HG02973 (cell line): Measurements from ENCODE around the gene FERMT2.
A peak's percentile ranks its signal among the peaks of the same experiment; 100 is the strongest.
"Not testable (repeated sequence)": the region's sequence is repeated elsewhere in the genome, so short reads cannot be mapped to it uniquely, and the experiment has no call there.

ENCODE experiments used
- ATAC-seq: cut with Tn5 transposase; IDR thresholded peaks from one replicate; pipeline ENCODE4 v1.9.1; 2021; ENCODE audit warnings: moderate library complexity; ENCODE audit not compliant: unreplicated experiment

The FERMT2 gene

DNA sequence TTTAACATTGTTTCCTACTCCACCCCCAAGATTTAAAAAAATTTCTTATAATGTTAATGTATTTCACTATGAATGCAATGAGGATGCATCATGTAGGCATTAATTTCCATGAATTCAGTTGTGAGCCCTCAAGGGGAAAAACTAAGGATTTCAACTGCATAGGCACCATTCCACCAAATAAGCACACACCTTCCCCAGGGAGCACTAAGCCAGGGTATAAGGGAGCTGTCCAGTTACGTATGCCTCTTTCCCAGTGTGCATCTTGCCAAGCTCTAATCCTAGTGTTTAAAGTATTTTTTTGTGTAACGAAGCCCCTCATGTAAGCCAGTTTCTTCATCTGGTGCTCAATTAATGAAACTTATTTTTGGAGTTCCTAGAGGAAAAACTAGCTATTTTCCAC is 6.6 kb downstream of the FERMT2 start:
- no peak for ATAC-seq

DNA sequence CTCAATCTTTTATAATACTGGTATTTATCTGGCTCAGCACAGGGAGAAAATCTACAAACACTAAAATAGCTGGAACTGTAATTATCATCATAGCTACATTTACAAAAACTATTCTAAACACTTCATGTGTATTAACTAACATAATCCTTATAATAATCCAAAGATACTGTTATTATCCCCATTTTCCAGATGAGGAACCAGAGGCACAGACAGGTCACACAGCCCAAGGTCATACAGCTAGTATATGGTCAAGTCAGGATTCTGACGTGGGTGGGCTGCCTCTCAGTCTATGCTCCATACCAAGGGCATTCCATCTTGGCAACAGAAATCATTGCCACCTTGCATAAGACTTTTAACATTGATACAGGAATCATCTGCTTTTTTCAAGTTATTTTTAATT is 11.4 kb downstream of the FERMT2 start:
- ATAC-seq, result no peak

DNA sequence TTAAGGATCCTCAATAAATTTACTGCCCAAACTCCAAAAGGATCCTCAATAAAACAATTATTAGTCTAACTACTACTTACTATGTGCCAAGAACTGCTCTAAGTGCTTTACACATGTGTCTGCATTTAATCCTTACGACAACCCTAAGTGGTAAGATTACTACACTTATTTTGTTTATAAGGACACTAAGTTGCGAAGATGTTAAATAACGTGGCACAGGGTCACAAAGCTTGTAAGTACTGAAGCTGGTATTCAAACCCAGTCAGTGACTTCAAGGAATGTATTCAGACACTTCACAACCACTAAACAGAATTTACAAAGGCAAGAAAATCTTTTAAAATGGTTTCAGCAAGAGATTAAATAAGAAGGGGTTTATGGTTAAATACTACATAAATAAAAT is 13.0 kb downstream of the FERMT2 start:
- ATAC-seq, result no peak

DNA sequence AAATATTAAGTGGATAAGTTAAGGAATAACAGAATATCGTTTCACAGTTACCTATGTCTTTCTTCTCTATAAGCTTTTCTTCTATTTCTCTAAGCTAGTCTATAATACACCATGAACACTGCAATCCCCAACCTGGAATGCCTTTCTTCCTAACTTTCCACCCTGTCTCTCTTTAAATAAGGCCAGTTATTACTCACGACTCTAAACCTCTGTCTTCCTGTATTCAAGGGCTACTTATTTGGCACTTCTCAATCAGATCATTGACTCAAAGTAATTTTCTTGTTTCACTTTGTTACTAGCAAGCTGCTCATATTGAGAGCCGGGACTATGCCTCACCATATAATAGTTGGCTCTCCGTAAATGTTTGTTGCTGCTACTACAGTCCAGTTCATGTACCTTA is 13.5 kb downstream of the FERMT2 start:
- no peak for ATAC-seq

DNA sequence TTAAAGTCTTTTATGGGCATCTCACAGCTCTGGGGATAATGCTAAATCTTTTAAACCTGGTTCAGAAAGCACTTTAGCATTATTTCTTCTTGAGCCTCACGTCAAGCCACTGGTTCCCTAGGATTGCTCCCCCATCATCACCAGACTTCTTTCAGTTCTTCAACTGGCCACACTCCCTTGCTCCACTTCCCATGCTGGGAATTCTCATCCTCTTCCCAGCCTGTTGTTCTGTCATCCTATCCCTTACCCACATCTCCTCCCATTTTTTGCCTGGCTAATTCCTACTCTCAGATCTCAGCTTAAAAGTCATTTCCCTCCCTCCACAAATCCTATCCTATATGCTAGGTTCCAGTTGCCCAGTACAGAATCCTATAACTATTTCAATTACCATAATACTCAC is 14.4 kb downstream of the FERMT2 start:
- no peak for ATAC-seq

DNA sequence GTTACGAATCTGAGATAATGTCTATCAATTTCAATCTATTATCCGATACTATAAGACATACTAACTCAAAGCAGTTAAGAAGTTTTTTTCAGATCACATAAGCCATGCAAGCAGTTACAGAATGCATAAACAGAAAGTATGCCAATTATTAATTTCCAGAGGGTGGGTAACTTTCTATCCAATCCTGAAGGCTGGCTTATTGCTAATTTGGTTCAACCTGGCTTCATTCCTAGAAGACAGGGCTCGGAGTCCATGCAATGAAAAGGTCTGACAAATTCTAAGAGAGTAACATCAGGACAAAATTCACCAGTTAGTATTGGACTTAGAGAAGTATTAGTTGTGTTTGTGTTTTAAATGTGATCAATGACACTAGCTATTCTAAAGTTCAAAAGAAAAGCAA is 15.0 kb downstream of the FERMT2 start:
- ATAC-seq, result no peak

DNA sequence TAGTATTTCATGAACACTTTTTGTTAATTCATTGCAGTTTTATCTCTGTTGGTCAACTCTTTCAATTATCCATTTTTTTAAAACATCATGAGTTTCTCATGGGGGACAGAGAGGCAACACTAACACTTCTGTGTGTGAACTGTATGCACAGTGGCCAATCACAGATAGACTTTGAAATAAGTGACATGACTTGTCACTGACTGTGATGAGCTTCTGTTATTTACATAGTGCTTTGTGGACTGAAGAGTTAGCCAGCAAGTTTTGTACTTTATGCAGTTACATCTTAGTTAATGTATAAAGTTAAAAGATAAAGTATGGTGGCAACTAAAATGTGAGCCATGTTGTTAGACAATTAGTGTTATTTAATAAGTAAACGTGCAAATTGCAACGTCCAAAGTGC is 16.1 kb downstream of the FERMT2 start:
- no peak for ATAC-seq

DNA sequence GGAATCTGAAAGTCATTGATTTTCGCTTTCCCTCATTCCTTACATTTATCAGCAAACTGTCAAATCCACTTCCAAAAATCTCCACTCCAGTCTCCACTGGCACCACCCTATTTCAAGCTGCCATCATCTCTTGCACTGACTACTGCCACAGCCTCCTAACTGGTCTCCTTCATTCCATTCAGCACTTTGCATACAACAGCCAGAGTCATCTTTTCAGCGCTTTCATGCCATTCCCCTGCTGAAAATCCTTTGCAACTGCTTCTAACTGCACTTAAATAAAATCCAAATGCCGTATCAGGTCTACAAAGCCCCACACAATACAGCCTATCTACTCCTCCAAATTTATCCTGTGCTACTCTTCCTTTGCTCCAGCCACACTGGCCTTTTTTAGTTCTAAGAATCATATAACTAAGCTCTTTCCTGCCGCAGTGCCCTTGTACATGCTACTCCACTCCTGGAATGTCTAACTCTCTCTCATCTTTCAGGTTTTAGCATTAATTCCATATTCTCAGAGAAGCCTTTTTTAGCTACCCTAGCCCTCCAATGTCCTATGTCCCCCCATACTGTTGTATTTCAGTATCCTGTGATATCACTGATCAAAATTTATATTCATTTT is 21.6 kb downstream of the FERMT2 start:
- ATAC-seq, result no peak

DNA sequence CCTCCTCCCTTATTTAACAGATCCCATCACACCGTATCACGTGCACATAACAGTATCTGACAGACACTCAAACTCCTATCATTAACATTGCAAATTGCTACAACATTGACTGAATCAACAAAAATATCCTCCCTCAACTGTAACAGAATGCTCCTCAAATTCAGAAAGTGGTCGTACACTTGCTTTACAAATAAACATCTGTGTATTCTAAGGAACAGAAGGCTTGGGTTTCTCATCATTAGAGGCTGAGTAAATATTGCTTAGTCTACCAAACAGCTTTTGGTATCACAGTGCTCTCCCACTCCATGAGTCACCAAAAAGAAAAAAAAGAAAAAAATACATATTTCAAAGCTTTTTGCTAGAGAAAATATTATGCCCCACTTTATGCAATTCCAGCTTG is 23.9 kb downstream of the FERMT2 start:
- ATAC-seq, result no peak

DNA sequence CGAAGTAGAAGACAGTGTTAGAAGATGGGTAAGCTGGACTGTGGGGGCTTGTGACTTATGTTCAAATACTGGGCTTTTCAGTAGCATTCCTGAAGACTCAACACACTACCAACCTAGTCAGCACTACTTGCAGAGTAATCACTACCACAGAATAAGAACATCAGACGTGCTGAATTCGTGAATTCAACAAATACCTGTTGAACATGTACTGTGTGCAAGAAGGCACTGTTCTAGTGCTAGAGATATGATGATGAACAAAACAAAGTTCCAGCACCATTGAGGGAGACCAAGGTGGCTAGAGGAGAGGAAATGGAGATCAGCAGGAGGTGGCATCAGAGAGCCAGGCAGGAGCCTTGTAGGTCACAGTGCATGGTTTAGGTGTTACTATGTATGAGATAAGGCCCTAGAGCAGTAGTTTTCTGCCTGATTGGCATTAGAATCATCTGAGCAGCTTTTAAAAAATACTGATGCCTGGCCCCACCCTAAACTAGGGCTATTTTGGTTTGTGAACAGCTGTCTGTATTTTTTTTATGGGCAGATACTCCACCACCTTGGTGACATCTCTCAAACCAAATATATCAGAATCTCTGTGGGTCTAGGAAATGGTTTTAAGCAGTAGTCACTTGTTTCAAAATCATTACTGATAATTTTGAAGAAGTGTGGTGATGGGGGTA is 26.8 kb downstream of the FERMT2 start:
- no peak for ATAC-seq

DNA sequence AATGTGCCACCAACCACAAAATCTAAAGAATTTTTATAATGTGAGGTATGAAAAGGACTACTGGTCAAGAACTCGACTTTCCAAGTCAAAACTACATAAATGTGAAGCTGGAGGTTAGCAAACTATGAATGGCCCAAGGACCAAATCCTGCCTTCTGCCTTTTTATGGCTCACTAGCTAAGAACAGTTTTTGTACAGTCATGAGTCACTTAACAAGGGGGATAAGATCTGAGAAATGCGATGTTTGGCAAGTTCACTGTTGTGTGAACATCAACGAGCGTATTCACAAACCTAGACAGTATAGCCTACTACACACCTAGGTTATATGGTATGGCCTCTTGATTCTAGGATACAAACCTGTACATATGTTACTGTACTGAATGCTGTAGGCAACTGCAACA is 28.2 kb downstream of the FERMT2 start:
- no peak for ATAC-seq

DNA sequence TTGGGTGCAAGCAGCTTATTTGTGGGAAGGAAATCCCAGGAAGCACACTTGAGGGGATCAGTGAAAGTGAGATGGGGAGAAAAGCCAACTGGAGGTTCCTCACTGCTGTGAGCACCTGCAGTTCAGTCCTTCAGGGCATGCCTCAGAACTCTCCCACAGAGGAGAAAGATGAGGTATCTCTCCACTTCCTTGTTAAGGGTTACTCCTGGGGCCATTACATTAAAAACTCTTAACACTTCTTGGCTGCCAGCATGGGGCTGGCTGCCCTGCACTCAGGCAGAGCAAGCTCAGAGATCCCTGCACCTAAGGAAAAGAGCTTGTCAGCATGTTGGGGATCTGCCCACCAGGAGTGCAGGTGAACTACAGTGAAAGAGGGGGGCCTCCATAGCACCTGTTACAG is 28.8 kb downstream of the FERMT2 start:
- ATAC-seq, result no peak

DNA sequence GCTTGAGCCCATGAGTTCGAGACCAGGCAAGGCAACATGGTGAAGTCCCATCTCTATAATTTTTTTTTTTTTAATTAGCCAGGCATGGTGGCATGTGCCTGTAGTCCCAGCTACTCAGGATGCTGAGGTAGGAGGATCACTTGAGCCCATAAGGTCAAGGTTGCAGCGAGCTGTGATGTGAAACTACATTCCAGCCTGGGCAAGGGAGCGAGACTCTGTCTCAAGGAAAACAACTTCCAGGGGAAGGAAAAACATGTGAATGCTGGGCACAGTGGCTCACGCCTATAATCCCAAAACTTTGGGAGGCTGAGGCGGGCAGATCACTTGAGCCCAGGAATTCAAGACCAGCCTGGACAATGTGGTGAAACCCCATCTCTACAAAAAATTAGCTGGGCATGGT is 30.4 kb downstream of the FERMT2 start:
- not testable (repeated sequence) for ATAC-seq

DNA sequence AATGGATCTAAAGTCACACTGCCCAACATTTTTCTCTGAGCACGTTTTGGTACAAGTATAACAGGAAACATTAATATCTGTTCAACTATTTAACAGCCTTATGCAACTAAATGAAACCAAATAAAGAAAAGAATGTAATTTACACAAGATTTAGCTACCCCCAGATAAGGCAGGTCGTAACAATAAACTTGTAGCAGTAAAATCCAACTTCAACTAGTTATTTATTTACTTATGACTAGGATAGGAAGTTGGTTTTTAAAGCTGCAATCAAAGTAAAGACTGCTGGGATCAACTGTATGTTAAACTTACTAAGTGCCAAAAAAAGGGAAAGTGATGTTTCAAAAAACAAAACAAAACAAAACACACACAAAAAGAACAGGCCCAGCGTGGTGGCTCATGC is 30.9 kb downstream of the FERMT2 start:
- no peak for ATAC-seq

DNA sequence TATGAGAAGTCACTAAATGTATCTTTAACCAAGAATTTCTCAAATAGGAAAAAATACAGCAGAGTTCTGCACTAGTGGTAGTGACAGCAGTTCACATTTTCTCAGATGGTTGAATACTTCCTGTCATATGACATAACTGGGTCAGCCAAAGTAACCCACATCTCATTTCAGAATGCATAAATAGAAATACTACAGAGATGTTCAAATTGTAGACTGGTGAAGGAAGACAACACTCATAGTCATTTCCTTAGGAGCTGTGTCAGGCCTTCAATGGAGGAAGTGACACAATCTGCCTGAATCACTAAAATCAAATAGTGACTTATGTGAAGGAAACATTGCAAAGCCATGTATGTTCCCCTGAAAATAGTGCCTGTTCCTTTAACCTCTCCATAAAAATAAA is 32.4 kb downstream of the FERMT2 start:
- ATAC-seq, result peak; percentile 88

DNA sequence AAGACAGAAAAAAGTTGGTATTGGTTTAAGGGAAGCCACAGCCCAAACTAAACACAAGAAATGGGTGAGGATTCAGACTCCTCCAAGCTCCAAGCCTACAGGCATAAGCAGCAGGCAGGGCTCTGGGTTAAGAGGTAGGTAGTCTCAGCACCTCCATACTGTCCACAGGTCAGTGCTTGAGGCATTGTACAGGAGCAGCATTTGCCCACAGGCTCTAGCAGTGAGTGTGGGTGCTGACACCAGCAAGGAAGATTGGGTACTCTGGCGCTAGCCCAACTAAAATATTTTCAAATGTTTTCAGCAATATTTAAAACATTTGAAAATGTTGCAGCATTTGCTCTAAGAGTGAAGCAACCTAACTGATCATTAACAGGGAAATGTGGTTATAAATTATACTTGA is 33.1 kb downstream of the FERMT2 start:
- ATAC-seq, result no peak

DNA sequence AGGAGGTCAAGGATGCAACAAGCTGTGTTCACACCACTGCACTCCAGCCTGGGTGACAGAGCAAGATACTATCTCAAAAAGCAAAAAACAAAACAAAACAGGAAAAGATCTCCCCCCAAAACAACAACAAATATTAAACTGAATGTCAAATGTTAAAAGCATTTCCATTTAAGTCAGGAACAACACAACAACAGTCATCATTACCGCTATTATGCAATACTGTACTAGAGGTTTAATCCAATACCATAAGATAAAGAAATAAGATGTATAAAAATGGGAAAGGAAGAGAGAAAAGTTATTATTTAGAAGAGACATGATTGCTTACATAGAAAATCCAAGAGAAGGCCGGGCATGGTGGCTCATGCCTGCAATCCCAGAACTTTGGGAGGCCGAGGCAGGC is 36.6 kb downstream of the FERMT2 start:
- no peak for ATAC-seq

DNA sequence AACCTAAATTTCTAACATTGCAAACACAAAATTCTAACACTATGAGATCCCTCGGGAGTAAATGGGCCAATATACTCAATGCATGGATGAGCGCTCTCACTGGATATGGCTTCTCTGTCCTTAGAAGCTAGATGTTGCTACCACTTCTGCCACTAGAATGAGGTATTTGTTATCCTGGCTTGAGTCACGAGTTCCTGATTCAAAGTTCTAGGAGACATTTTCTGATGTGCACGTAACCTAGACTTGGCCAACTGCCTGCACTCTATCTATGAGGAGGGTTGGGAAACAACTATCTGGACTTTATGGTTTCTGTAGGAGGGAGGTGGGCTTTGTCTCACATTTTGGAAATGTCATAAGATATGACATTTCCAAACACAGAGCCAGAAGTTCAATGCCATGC is 37.6 kb downstream of the FERMT2 start:
- ATAC-seq, result no peak

DNA sequence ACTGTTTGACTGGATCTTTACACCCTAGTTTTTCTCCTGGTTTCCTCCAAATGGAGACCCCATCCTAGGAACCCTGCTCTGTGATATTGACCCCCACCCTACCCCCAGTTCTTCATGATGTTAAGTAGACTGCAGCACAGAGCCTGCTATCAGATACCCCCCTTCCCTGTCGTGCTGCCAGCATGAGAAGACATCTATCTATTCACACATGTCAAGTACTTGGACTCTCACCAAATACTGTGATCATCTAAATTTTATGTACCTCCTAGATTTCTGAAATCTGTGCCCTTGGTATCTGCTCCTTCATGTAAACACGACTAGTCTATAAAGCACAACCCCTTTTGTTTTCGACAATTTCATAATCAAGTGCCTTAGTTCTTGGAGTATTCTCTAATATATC is 38.9 kb downstream of the FERMT2 start:
- no peak for ATAC-seq

DNA sequence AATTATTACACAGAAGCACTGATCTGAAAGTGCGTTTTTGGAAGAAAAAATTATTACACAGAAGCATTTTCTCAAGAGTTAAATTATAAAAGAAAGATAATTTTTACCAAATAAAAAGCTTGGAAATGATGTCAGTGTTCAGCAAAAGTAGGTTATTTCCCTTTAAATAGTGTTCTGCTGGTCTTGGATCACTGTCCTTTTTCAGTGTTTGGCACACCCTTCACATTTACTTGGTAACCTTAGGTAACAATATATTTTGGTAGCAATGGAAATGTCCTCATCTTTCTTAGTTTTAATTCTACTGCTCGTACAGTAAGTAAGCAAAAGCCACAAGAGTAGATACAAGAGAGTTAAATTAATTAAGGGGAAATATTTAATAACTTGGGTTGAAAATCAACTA is 40.3 kb downstream of the FERMT2 start:
- no peak for ATAC-seq

DNA sequence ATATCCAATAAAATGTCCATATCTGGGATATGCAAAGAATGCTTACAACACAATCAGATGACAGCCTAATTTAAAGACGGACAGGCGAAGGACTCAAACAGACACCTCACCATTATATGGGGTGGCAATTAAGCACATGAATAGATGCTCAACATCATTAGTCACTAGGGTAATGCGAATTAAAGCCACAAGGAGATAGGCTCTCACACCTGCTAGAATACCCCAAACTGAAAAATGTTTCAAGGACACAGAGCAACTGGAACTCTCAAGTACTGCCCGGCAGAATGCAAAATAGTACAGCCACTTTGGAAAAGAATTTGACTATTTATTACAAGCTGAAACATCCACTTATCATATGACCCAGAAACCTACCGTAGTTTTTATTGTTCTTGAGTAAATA is 42.9 kb downstream of the FERMT2 start:
- no peak for ATAC-seq

DNA sequence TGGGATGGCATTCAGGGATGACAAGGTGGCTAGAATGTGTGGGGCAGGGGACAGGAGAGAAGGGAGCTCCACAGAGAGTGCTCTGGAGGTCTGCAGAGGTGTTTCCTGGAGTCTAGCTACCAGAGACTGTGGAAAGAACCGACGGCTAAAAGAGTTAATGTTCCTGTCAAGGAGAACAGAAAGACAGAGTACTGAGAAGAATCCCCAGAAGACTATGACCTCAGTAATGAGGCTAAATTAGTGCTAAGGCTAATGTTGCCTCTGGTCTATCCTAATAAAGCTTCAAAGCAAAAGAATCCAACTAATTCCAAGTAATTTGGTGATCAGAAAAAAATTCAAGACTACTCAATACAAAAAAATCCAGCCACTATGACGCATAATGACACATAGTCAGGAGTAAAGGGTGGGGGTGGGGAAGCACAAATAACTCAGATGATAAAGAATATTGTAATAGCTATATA is 44.7 kb downstream of the FERMT2 start:
- ATAC-seq, result no peak
